Epidermal melanocyte (primary cell): ENCODE results near the gene SYVN1.
A peak's percentile ranks its signal among the peaks of the same experiment; 100 is the strongest.
"Not testable (repeated sequence)": the region's sequence is repeated elsewhere in the genome, so short reads cannot be mapped to it uniquely, and the experiment has no call there.

Experiments used
- DNase-seq: peaks from one replicate; pipeline ENCODE4 v3.0.0; 2011; ENCODE audit warnings: low spot score; ENCODE audit not compliant: insufficient read length

The SYVN1 gene

DNA sequence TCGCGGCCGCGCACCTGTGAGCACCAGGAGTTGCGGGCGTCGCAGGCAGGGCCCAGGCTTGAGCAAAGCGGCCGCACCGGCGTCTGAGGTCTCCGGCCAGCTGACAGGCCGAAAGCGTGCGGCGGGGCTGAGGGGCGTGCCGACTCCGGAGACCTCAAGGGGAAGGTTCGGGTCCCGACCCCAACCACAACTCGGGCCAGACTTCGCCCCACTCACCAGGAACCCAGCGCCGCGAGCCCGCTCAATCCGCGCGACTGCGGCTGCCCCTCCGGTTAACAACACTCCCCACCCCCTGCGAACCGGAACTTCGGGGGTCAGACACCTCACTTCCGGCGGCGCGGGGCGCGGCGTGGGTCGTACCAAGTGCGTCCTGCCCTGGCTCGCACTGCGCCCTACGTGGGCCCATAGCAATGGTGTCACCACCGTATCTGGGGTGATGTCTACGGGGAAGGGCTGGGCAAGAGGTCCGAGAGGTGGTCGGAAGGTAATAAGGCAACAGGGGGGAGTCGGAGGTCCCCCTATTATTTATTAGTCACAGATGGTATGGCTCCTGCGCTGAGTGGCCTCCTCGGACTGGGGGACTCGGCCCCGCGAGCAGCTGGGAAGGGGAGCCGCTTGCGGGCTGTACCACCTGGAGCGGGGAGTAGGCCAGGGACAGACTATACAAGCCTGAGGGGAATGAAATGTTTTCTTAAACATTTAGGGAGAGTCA lies at the start of gene SYVN1:
Gene SYVN1 (minus strand): TSS at position 280 of the 712 bp plus-strand sequence. CDS start 918 bp downstream, outside the sequence.
- DNase-seq: peak; percentile 93

GRCh38 chr11:65183201-65183891 lies 49.0 kb upstream of the SYVN1 start:
- no peak for DNase-seq

GRCh38 chr11:65182258-65183170 lies 48.2 kb upstream of the SYVN1 start:
- no peak for DNase-seq

- peak; percentile 51 for DNase-seq
These were observed 47.4 kb upstream of the SYVN1 start, which contains the start of gene CAPN1 for GRCh38 chr11:65181569-65182257. CAPN1 (plus strand) TSS chr11:65181928; CDS start chr11:65182702, 774 bp downstream.

GRCh38 chr11:65180877-65181568 lies 46.7 kb upstream of the SYVN1 start:
- DNase-seq: peak; percentile 61

DNA sequence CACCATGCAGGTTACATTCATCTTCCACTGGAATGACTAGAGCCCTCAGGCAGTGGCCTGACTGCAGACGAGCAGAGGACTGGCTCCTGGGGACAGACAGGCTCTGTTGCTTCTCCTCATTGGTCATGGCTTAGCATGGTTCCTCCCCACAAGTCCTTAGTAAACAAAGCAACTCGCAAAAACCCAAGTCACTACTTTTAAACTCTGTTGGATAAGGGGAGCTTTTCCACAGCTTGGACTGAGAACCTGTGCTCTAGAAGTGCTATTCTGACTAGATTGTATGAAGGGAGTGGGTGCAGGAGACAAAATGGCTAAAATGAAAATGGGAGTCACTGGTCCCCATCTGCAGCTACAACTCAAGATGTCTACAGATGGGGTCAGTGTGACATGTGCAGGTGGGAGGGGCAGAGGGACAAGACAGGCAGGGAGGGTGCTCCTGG lies 40.3 kb upstream of the SYVN1 start:
- not testable (repeated sequence) for DNase-seq

DNA sequence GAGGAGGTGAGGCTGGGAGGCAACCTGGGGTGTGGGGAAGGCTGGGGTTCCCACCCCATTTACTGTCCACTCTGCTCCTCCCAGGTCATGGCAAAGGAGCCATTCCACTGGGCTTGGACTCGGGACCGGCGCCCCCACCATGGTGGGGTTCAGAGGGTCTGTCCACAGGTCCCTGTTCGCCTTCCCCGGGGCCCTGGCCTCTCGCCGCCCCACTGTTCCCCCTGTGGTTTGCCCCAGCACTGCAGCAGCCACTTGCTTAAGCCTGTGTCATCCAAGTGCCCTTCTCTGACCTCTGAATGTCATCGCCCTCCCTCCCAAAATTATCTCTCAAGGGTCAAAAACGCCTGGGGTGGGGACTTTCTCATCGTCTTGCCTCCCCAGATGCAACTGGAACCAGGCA lies 38.3 kb upstream of the SYVN1 start:
- DNase-seq: no peak

- DNase-seq: no peak
These were observed 35.8 kb upstream of the SYVN1 start, which contains the start of gene SPDYC for GRCh38 chr11:65170058-65170534. SPDYC (plus strand) TSS chr11:65170233; CDS start chr11:65171358, 1,125 bp downstream.

DNA sequence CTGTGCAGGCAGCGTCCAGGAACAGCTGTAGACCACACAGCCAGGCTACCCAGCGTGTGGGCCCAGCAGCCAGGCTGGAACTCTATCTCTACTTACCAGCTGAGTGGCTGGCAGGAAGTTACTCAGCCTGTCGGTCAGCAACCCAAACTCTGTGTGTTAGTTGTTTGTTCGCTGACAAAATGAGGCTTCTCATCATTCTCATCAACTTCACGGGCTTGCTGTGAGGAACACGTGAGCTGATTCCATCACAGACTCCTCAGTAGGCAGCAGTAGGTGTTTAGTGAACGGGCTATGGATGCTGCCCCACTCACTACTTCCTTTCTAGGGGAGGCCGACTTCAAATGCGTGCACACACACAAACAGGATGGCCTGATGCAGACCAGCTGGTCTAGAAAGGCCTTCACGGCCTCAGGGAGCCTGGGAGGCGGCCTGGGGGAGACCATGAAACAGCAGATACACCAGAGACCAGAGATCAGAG lies 34.9 kb upstream of the SYVN1 start:
- no peak for DNase-seq

DNA sequence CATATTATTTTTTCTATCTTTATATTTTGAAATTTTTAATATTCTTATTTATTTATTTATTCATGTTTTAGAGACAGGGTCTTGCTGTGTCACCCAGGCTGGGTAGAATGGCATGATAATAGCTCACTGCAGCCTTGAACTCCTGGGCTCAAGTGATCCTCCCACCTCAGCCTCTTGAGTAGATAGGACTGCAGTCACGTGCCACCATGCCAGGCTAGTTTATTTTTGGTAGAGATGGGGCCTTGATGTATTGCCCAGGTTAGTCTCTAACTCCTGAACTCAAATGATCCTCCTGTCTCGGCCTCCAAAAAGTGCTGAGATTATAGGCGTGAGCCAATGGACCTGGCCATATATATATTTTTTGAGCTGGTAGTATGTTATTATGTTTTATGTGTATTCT lies 33.3 kb upstream of the SYVN1 start:
- no peak for DNase-seq

DNA sequence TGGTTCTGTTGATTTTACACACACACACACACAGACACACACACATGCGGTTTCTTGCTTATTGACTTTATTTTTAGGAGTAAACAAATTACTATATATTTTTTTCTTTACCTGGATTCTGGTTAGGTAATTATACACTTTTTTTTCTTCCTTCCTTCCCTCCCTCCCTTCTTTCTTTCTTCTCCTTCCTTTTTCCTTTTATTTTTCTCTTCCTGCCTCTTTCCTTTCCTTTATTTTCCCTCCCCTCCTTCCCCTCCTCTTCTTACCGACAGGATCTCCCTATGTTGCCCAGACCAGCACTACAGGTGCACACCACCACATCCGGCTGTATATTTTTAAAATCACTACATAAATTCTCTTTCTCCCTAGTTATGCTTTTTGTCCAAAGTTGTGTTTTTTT lies 32.6 kb upstream of the SYVN1 start:
- DNase-seq: no peak

DNA sequence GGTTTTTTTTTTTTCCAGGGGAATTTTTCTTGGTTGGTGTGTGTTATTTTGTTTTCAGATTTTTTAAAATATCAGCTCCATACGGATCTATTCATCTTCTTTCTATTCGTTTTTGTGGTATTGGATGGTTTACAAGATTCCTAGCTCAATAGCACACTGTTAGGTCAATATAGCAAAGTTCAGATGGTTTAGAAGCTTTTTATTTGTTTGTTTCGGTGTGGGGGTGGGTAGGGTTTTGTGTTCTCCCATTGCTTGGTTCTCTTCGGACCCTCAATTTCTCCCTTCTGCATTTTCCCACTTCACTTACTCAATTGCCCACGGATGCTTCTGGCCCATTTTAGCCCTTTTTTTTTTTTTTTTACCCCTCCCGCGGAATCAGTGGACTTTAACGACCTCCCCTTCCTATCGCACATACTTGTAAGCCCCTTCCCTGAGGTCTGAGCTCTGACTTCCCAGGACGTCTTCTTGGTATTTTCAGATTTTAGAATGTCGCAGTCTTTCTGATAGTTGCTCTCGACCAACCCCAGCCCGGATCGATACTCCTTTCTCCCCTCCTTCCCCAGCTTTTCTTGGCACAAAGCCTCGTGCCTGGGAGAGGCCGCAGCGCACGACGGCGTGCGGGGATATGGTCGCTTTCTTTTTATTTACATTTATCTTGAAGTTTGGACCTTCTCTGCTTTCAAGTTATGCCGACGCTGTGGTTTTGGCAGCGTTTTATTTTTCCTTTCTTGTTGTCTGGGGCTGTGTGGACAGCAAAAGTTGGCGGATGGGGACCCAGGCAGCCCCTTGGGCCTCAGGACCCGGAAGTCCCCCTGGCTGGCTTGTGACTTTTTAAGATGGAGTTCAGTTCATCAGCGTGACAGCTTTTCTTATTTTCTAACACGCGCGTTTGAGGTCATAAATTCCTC lies 31.3 kb upstream of the SYVN1 start:
- DNase-seq: no peak

DNA sequence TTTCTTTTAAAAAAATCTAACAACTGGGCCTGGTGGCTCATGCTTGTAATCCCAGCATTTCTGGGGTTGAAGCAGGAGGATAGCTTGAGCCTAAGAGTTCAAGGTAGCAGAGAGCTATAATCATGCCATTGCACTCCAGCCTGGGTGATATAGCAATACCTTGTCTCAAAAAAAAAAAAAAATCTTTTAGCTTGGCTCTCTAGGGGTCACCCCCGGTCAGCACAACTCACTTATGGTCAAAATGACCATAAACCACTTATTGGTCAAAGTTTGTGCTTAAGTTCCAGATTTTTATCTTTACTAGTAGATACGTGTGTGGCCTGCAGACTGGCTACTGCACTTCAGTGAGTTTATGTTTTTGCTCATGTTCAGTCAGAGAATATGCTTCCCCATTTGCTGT lies 29.4 kb upstream of the SYVN1 start:
- no peak for DNase-seq

- DNase-seq: no peak
These were observed 26.3 kb upstream of the SYVN1 start for GRCh38 chr11:65160643-65161042.

- no peak for DNase-seq
These were observed 24.7 kb upstream of the SYVN1 start for GRCh38 chr11:65159012-65159411.

DNA sequence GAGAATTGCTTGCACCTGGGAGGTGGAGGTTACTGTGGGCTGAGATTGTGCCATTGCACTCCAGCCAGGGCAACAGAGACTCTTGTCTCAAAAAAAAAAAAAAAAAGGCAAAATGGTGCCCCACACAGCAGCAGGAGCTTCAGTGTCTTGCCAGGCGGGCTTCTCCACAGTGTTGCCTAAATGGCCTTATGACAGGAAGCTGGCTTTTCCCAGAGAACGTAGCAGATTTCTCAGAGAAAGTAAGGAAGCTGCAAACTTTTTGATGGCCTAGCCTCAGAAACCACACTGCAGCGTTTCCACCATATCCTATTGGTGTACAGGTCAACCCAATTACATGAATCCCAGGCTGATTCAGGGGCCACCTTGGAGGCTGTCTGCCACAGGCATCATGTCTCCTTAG lies 23.0 kb upstream of the SYVN1 start:
- no peak for DNase-seq

- DNase-seq: no peak
These were observed 22.6 kb upstream of the SYVN1 start for GRCh38 chr11:65156926-65157325.

DNA sequence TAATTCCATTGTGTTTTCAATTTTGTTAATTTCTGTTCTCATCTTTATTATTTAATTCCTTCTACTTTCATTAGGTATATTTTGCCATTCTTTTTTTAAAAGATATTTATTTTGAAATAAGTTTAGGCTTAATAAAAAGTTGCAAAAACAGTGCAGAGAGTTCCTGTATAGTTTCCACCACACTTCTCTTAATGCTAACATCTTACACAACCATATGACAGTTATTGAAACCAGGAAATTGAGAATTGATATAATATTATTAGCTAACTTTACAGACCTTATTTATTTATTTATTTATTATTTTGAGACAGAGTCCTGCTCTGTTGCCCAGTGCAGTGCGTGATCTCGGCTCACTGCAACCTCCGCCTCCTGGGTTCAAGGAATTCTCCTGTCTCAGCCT lies 21.9 kb upstream of the SYVN1 start:
- no peak for DNase-seq

DNA sequence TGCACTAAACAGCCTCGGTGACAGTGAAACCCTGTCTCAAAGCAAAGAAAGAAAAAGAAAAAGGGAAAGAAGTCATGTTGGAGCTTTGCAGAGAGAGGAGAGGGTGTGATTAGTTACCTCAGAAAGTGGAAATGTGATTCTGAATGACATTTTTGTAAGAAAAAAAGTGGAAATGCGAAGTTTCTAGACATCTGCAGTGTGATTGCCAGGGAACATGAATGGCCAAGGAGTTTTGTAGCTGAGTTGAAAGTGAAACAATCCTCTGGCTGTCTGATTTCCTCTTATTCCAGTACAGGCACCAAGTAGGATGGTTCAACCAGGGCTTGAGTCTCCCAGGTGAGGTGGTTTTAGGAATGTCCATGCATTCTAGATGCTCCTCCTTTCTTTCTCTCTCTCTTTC lies 17.8 kb upstream of the SYVN1 start:
- DNase-seq: no peak
